Measurements from ENCODE around the gene PARP2.

GRCh38 chr14:20332431-20332787, 11.0 kb upstream of the PARP2 start:
- TF ChIP-seq POLR2AphosphoS5 (IDR thresholded peaks at IDR 0.05; ENCODE audit: insufficient read depth, low read depth, low read length): no peak
- TF ChIP-seq CTCF (IDR thresholded peaks at IDR 0.05; ENCODE audit: extremely low read depth in 1 of 2, insufficient read depth in 1 of 2, low read depth in 1 of 2, low read length in 2 of 2): no peak
- TF ChIP-seq POLR2A (IDR thresholded peaks at IDR 0.05; ENCODE audit: low read depth, low read length): no peak
- no peak for TF ChIP-seq EZH2 (IDR thresholded peaks at IDR 0.05; ENCODE audit: borderline replicate concordance, low read depth, low read length, severe bottlenecking)
- TF ChIP-seq MAX (IDR thresholded peaks at IDR 0.05; ENCODE audit: insufficient read depth, insufficient read length): no peak
- no peak for TF ChIP-seq MYC (IDR thresholded peaks at IDR 0.05; ENCODE audit: low read depth, low read length)
- TF ChIP-seq FOS (IDR thresholded peaks at IDR 0.05; ENCODE audit: borderline replicate concordance, insufficient read depth, low read length): no peak
